Fibroblast of the aortic adventitia (primary cell): ENCODE results near the gene CHURC1. TPM values are rescaled to one million over a fixed set of nuclear protein-coding genes. Genes with fewer than 3 reads are reported as not detected.

Experiments used
- DNase-seq: peaks from one replicate; pipeline ENCODE4 v3.0.0-alpha.2; 2010; ENCODE audit warnings: low read depth
- H3K4me3 ChIP-seq: 2 replicates; pipeline ENCODE4 v1.5.1; 2011; ENCODE audit warnings: low read depth, mild to moderate bottlenecking, control low read depth, low read length, moderate library complexity
- total RNA-seq: library from RNA; depleted of rRNA; stranded (reverse); fragments of >200 nt; gene quantifications from 2 replicates; pipeline ENCODE4 v1.2.3, GENCODE V29; 2012; ENCODE audit warnings: low replicate concordance
- TF ChIP-seq, protein P1 (sequence below): IDR thresholded peaks from 2 replicates; pipeline ENCODE4 v1.5.1; 2011; ENCODE audit warnings: mild to moderate bottlenecking, low read length, control low read depth, inconsistent platforms; ENCODE audit not compliant: insufficient read depth

Gene CHURC1
- total RNA-seq, 1 donor = 85.4 TPM

- DNase-seq = no peak
- TF ChIP-seq, protein P1, sequence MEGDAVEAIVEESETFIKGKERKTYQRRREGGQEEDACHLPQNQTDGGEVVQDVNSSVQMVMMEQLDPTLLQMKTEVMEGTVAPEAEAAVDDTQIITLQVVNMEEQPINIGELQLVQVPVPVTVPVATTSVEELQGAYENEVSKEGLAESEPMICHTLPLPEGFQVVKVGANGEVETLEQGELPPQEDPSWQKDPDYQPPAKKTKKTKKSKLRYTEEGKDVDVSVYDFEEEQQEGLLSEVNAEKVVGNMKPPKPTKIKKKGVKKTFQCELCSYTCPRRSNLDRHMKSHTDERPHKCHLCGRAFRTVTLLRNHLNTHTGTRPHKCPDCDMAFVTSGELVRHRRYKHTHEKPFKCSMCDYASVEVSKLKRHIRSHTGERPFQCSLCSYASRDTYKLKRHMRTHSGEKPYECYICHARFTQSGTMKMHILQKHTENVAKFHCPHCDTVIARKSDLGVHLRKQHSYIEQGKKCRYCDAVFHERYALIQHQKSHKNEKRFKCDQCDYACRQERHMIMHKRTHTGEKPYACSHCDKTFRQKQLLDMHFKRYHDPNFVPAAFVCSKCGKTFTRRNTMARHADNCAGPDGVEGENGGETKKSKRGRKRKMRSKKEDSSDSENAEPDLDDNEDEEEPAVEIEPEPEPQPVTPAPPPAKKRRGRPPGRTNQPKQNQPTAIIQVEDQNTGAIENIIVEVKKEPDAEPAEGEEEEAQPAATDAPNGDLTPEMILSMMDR = no peak
- no peak overlapping the region for H3K4me3 ChIP-seq
These were observed 54.4 kb downstream of the CHURC1 start for GRCh38 chr14:64968651-64969050.

DNA sequence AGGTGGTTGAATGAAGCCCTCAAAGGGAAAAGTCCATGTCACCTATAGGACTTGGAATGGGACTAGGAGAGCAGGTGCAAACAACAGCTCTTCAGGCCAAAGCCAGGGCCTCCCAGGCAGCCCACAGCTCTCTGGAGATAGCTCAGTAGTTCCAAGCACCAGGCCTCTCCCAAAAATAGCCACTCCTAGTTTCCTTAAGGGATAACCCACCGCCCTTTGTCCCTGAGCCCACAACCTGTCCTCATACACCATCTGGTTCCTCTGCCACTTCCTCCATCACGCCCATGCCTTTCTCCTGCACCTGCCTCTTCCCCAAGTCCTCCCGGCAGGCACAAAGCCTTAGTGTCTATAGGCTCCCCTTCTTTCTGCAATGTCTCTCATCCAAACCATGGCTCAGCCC, 55.8 kb downstream of the CHURC1 start:
- TF ChIP-seq, protein P1 = no peak
- no peak for DNase-seq
- no peak overlapping the region for H3K4me3 ChIP-seq

DNA sequence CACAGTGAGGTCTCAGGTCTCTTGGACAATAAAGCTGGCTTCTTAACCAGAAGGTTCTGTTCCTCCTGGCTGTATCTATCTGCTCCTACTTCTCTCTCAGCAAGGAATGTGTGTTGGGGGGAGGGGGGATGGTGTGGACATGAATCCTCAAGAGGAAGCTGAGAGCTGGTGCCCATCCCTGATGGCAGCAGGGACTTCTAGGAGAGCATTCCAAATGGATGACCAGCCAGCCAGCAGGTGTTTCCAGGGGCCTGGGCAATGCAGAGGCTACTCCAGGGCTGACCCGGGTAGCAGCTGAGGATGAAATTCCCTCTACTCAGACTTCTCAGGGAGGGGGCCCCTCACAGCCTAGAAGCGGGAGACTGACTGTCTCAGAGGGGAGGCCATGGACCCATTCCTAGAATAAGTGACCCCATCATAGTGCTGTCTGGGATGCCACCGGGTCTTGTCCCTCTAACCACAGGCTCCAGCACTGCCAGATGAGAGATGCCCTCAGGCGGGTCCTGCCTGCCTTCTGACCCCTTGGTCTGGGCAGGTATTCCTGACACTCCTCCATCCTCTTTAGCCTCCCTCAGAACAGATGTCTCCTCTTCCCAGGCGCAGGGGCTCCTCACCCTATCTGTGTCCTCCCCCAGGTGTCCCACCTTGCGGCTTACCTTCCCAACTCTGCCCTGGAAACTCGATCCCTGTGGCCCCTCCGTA, 56.7 kb downstream of the CHURC1 start:
- peak; percentile 5 for DNase-seq
- peak overlapping the region; percentile 74 for H3K4me3 ChIP-seq
- TF ChIP-seq, protein P1 = no peak

DNA sequence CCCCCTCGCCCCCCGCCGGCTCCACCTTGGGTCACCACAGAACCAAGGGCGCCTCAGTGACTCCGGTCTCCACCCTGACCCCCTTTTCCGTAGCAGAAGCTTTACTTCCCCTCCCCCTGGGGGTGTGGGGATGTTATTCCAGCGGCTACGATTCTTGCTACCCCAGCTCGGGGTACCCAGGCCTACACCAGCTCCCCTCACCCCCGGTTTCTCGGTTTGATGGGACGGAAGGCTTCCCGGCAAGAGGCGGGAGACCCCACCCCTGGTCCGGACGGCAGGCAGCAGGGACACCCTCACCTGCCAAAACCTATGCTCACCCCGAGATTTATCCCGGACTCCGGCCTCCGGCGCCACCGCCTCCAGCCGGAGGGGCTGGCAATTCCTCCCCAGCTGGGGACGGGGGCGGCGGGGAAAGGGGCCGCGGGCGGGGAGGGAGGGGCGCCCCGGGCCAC, 57.3 kb downstream of the CHURC1 start:
- peak overlapping the region; percentile 74 for H3K4me3 ChIP-seq
- no peak for DNase-seq
- TF ChIP-seq, protein P1 = no peak

DNA sequence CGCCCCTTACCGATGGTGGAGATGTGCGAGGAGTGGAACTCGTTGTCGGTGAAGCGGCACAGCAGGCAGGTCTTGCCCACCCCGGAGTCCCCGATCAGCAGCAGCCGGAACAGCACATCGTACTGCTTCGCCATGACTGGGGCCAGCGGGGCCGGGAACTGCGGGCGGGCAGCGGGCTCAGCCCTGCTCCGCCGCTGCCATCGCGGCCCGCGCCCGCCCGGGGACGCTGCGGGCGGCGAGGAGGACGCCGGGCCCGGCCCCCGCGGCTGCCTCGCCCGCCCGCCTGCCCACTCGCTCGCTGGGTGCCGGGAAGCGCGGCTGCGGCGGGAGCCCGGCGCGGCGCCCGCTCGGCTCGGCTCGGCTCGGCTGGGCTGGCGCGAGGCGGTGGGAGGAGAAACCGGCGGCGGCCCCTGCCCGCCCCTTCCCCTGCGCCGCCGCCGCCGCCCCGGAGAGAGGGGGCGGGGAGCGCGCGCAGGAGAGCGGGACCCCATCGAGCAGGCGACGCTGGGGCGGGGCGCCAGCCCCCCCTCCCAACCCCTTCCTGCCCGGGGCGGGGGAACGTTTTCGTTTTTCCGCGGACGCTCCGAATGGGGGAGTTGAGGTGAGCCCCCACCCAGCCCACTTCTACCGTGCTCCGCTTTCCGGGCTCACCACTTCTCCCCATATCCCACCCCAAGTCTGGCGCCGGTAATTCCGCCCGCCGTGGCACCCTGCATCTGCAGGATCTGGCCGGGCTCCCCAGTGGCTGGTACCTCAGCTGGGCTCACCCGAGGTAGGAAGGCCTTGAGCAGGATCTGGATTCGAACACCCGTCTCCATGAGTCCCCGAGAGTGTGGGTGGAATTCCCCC, 57.9 kb downstream of the CHURC1 start, which contains the start of gene RAB15:
RAB15 (minus strand) TSS at position 394 of the 849 bp plus-strand sequence; CDS start at position 134, 260 bp downstream.
- no peak for DNase-seq
- TF ChIP-seq, protein P1 = no peak
- H3K4me3 ChIP-seq = peak within 1 kb of the TSS; percentile 74

GRCh38 chr14:64973026-64973442, 58.8 kb downstream of the CHURC1 start:
- no peak for DNase-seq
- H3K4me3 ChIP-seq = no peak overlapping the region
- TF ChIP-seq, protein P1 = no peak
